Stimulated activated CD8-positive, alpha-beta memory T cell treated with anti-CD3 and anti-CD28 coated beads, Interleukin-2, amount 100 ng/mL, for 48 hours (primary cell): ENCODE data around the gene FKBP1A.
"Not testable (repeated sequence)": the region's sequence is repeated elsewhere in the genome, so short reads cannot be mapped to it uniquely, and the experiment has no call there.

Experiments
- DNase-seq, 2 donors: peaks; one replicate each; pipeline ENCODE4 v3.0.0-alpha.2; 2020; ENCODE audit warnings: low read depth in 2 of 2

FKBP1A gene

DNA sequence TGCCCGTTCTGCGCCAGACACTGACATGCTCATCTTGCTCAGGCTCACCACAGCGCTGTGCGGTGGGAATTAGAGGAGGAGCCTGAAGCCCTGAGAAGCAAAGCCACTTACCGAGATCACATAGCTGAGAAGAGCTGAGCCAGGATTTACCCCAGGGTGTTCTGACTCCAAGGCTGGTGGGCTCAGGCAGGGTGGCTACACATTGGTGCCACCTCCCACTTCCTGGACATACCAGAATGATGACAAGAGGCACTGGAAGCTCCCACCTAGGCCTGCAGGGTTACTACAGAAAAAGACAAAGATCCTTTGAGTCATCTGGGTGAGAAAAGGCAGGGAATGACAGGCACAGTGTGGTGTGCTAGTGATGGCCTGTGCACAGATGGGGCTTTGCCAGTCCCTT is 24.4 kb upstream of the FKBP1A start:
- DNase-seq = no peak

DNA sequence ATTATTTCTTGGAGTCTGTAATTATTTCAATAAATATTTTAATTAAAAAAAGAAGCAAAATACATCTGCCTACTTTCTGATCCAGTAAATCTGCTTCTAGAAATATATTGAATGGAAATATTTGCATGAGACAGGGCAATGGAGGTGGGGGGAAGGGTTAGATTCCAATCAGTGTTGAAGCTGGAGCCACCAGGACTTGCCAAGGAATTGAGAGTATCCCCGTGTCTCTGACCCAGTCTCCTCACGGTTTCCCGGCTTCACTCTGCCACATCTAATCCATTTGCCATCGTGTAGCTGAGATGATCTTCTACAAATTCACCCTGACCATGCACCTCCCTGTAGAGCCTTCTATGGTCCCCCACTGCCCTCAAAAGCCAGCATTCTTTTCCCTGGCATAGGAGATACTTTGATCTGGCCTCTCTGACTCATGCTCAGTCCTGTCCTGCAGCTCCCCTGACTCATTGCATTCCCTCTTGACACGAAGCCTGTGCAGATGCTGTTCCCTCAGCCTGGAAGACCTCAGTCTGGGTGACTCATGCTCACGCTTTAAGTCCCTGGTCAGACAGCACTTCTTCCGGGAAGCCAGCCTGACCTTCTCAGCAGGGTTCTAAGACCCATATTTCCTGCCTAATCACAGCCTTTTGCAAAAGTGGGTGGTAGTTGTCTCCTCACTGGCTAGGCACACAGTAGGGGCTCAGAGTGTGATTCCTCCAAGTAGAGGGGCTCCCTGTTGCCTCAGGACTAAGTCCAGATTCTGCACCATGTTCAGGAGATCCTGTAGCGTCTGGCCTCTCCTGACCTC is 23.0 kb upstream of the FKBP1A start:
- DNase-seq = peak in 1 of 2 donors; percentile 11

DNA sequence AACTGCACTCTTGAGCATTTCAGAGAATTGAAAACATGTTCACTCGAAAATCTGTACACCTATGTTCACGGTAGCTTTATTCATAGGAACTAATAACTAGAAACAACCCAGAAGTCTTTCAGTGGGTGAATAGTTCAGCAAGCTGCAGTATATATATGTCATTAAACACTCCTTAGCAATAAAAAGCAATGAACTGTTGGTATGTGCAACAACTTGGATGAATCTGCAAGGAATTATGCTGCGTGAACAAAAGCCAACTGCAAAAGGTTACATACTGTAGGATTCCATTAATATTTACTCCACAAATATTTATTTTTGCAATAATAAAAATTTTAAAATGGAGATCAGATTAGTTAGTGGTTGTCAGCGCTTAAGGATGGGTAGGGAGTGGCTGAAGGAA is 22.1 kb upstream of the FKBP1A start:
- no peak for DNase-seq

DNA sequence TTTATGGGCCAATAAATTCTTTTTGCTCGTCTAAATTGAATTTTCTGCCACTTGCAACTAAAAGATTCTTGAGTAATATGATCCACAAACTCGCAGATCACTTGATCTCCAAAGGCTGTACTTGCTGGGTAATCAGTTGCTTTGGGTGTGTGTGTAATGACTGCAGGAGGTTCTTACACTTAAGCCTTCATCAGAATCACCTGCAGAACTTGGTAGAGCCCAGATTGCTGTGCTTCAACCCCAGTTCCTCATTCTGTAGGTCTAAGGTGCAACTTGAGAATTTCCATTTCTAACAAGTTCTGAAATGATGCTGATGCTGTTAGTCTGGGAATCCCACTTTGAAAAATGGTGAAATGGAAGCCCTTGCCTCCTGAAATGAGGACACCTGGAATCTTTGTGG is 12.9 kb upstream of the FKBP1A start:
- no peak for DNase-seq

DNA sequence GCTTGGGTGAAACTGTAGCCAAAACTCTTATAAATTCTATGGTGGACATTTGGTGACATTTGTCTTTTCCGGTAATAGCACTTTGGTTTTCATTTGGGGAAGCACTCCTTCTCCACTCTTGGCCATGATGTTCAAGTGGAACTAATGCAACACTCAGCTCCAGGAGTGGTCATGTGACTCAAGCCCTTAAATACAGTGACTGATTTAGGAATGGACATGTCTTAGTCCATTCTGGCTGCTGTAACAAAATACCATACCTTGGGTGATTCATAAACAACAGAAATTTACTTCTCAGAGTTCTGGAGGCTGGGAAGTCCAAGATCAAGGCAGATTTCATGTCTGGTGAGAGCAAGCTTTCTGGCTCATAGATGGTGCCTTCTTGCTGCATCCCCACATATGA is 10.8 kb upstream of the FKBP1A start:
- DNase-seq = no peak

DNA sequence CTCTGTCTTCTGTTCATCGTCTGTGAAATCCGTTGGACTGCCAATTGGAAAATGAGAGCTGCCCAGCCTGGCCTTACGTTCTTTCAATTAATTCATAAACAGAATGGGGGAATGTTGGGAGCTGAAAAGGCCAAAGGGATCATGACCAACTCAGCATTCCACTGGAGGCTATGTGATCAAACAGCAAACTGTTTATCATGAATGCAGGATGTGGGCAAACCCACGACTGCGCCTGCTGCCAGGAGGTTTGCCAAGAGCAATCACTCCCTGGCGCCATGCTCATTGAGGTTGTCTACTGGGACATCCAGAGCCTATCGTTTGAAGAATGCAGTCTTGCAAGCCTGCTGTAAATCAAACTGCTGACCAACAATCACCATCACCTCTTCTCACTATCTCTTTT is 9.3 kb upstream of the FKBP1A start:
- no peak for DNase-seq

DNA sequence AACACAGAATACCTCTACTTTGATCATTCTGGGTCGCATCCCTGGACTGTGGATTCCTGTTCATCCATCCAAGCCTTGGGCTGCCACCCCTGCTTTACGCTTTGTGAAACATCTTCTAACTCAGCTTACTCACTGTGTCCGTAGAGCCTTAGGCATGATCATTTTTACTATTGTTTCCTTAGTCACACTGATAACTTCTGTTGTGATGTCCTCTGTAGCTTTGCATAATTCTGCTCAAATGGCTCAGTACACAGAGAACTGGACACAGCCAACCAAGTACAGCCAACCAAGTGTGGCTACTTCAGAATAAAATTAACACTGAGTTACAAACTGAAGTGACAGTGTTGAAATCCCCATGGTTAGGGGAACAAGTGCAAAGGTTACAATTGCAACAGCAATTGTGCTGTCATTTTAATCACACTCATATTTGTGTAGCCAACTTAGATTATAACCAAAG is 8.6 kb upstream of the FKBP1A start:
- no peak for DNase-seq

DNA sequence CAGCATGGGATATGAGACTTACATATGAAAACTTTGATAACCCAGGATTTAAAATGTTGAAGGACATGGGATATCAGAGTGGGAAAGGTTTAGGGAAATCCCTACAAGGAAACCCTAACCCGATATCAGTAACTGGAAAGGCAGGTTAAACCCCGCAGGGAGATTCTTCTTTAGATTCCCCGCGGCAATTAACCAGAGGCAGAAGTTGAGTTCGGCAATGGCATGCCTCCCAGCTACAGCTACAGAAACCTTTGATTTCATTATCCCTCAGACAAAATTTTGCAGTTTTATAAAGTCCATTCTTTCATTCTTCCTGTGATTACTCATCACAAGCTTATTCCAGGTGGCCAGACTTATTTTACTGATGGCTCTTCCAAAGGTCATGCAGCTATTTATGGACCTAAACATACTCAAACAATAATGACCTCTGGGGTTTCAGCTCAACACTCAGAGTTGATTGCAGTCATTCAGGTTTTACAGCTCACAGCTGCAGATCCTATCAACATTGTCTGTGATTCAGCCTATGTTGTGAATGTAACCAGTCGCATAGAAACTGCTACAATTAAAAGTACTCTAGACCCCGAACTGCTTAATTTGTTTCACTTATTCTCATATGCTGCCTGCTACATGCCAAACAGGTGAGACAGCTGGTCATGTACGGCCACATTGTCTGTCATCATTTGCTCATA is 7.0 kb upstream of the FKBP1A start:
- DNase-seq = not testable (repeated sequence)

DNA sequence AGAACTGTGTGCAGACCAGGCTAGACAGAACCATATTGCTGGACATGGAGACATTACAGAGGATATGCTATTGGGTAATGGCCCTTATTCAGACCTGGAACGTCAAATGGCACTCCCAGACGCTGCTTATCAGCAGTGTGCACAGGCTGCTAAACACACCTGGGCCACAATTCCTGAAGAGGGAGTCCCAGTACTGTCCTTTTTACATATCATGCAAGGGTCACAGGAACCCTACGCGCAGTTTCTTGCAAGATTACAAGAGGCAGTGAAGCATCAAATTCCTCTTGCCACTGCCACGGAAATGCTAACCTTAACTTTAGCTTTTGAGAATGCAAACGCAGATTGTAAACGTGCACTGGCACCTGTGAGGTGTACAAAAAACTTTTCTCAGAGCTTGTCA is 5.3 kb upstream of the FKBP1A start:
- not testable (repeated sequence) for DNase-seq

DNA sequence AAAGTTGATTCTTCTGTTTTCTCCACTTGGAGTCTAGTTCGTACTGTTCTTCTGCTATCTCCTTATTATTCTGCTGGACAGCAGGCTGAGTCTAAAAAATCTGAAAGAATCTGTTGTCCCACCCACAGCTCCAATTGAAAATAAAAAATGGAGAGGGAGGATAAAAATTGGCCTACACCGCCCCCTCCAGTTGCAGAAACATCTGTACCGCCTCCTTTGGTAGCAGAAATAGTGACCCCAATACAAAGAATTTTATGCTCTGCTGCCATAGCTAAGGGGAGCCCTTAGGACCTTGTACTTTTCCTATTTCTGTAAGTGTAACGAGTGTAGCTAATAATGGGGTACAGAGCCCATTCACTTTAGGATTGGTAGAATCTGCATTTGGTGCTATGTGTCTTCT is 4.9 kb upstream of the FKBP1A start:
- no peak for DNase-seq

DNA sequence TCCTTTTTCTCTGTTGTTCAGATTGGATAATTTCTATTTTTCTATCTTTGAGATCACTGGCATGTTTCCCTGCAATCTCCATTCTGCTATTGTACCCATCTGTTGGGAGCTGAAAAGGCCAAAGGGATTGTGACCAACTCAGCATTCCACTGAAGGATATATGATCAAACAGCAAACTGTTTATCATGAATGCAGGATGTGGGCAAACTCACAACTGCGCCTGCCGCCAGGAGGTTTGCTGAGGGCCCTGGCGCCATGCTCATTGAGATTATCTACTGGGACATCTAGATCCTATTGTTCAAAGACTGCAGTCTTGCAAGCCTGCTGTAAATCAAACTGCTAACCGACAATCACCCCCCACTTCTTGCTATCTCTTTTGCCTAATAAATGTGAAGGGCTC is 3.8 kb upstream of the FKBP1A start:
- no peak for DNase-seq

DNA sequence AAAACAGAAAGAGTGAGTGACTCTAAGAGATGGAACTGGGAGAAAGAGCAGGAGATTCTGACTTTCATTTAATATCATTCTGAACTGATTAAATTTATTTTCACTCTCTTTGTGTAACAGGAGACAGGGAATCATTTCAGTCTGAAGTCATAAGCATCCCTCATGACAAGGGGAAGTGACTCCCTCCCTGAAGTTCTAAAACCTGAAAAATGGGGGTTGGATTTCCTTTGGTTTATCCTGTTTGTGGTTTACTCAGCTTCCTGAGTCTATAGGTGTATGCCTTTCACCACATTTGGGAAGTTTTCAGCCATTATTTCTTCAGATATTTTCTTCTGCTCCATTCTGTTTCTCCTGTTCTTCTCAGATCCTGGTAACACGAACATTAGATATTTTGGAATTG is 3.4 kb upstream of the FKBP1A start:
- no peak for DNase-seq

DNA sequence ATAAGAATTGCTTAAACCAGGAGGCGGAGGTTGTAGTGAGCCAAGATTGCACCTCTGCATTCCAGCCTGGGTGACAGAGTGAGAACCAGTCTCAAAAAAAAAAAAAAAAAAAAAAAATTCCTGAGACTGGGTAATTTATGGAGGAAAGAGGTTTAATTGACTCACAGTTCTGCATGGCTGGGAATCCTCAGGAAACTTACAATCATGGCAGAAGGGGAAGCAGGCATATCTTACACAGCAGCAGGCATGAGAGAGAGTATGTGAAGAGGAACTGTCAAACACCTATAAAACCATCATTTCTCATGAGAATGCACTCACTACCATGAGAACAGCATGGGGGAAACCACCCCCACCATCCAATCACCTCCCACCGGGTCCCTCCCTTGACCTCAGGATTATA is 1.8 kb upstream of the FKBP1A start:
- DNase-seq = no peak

DNA sequence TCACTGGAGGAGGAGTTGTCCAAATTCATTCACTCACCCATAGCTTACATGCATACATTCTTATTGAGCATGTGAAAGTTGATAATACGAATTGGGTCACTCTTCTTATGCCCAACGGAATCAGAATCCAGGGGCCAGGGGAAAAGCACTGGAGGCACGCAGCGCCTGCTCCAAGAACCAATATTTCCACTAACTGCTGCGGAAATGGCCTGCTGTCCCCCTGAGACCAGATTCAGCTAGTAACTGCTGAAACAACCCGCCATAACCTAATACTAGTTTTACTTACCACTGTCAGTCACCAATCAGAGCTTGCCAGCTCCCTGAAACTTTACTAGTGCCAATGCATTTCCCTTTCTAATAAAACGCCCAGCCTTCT is 641 bp upstream of the FKBP1A start:
- no peak for DNase-seq

DNA sequence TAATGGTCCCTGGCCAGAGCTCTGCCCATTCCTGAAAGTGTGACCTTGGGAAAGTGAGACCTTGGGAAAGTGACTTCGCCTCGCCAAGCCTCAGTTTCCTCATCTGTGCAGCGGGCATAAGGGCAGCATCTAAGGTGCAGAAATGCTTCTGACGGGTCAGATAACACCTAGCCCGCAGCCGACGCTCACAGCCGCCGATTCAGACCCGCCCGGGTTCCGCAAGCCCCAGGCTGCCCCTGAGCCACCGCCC is 486 bp downstream of the FKBP1A start:
- no peak for DNase-seq

DNA sequence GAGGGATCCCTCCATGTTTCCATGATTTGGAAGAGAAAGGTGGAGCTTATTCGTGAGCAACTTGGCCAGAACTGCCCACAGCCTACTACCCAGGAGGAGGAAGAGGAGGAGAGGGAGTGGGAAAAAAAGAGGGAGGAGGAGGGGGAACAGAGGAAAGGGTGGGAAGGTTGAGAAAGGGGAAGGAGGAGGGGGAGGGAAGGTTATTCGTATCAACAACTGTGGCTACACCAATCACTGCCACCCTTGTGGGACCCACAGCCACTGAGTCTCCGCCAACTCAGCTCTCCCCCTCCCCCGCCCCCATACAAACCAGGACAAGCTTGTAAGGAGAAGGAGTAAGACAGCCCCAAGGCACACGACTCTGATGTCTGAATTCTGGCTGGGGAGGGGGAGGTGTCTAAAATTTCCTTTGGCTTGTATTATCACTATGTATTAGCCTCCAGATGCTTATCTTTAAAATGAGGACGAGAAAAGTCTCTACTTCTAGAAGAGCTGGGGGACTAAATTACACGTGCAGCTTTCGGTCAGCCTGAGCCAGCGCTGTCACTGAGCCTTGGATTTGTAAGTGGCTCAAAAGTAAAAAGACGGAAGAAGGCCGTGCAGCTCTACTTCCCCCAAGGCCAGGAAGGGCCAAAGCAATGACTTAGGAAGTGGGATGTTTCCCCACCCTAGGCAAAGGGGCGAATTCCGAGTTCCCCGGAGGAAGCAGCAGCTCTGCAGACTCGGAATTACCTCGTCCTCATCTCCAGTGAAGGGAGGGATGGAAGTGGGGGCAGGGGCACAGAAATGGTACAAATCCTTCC is 1.0 kb downstream of the FKBP1A start:
- no peak for DNase-seq

DNA sequence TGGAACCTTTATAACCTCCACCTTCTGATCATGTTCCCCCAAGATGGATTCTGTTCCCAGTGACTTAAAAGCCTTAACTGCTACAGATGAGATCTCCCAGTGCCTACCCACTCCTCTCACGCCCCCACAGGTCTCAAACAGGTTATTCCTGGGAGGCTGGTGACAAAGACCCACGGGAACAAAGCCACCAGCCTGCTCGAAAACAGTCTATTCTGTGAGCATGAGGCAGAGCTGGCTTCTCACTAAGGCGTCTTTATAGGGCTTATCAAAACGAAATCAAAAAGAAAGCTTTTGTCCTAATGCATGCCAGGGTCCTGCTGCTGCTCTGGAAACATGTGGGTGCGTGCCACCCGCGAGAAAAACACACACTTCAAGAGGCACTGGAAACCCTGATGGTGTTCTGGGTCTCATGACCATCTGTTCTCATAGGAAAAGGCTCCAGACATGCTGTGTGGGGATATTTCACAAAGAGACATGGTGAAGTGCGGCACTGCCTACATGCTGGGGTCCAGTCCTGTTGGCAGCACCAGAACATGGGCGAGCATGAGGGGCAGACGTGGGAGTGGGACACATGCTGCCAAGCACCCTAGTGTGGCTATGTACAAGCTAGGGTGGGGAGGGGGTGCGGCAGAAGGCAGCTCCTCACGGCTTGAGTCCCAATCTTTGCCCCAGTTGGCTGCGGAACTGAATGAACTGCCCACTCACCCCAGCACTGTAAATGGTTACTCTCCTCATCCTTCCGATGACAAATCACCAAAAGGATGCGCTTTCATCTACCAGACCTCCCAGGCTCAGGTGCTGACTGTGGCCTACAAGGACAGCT is 2.1 kb downstream of the FKBP1A start:
- DNase-seq = no peak

DNA sequence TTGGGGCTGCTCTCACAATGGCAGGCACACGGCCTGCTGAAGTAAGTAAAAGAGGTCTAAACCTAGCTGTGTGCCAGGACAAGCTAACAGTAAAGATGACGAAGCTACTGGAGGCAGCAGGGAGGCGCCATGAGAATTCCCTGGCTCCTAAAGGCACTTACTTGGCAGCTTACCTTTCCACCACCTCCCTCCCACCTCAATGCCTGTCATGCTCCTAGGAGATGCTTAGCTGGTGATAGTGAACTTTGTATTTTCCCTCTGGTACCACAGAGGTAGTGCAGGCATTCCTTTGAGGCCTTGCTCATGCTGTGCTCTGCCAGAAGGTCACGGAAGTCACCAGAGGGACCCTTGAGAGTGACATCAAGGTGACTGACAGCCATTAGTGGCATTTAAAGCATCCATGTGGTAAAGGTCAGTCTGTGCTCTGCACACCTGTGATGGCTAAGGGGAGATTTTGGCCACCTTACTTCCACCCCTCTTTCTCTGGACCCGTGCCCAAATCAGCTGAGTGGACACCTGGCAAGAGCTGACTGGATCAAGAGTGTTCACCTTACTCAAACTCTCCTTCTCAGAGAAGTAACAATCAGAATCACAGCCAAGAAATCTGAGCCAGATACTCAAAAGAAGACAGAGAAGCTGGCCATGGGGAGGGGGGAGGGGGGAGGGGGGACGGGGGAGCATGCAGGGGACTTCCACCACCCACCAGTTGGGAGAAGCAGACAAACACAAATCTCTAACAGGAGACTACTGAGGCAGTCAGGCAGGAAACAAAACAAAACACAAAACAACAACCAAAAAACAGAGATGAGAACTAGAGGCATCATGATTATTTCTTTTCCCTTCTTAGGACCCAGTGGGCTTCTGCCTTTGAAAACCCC is 2.9 kb downstream of the FKBP1A start:
- DNase-seq = no peak

DNA sequence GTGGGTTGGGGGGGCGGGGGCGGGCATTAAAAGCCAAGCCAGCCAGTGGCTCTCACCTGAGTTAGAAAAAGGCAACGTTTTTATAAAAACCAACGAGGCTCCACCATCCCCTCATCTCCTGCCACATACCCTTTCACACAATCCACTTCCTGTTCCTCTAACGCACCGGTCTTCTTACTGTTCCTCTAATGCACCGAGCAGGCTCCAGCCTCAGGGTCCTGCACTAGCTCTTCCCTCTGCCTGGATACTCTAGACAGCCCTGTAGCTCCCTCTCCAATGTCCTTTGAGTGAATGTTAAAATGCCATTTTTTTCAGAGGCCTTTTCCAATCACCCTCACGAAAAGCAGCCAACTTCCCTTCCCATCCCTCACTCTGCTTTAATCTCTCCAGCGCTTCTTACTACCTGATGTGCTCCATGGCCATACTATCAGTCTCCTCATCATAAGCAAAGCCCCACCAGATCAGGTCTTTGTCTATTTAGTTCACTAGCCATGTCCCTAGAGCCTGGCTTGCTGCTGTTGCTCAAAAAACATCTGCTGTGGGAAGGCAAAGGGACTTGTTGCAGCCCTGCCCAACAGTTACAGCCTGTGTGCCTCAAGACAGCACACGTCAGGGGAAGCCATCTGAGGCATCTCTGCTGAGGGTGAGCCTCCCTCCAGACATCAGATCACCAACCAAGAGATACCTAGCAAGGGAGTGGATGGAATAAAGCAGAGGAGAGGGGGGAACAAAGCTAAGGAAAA is 3.9 kb downstream of the FKBP1A start:
- no peak for DNase-seq

DNA sequence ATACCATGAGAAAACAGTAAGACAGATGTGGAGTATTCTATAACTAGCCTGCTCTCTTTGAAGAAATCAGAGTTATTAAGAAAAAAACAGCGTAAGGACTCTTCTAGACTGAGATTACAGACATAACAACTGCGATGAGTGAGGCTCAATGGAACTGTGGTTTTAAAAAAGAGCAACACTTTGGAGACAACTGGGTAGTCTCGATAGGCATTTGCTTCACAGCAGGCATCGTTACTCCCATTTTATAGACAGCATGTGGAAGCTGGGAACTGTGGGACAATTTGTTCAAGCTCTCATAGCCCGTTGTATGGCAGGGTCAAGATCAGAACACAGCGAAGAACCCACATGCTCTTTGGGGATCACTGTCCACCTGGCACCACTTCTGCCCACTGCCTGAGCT is 4.6 kb downstream of the FKBP1A start:
- no peak for DNase-seq
